ENCODE measurements around the gene NKIRAS2. TPM values are rescaled to one million over a fixed set of nuclear protein-coding genes. Genes with fewer than 3 reads are reported as not detected.

NKIRAS2 gene
- polyA plus RNA-seq, 1 of the 3 experiments (the other 2 are of a cell fraction) = 91.8 TPM

- no peaks in the 10 kb centered on the region for H4K20me1 ChIP-seq (ENCODE audit: insufficient read depth)
- no peak overlapping the region for H3K27ac ChIP-seq (ENCODE audit: low read depth in 2 of 2, low read length in 1 of 2)
- POLR2A ChIA-PET = no interaction called here
- H3F3A ChIP-seq (replicated peaks; ENCODE audit: insufficient read depth) = no peaks in the 10 kb centered on the region
- H3K9ac ChIP-seq = no peak overlapping the region
- CTCF ChIA-PET = no interaction called here
- no peaks in the 10 kb centered on the region for H3K9me2 ChIP-seq
- H2AFZ ChIP-seq (ENCODE audit: low read depth) = no peak overlapping the region
- DNase-seq = no peak
- peaks cover 0 to 8% of the 10 kb centered on the region in 2 experiments; a peak in 1 of 4 replicates for H3K4me1 ChIP-seq (ENCODE audit: control insufficient read depth in 1 of 2, insufficient read depth in 2 of 2, low read depth in 1 of 2, low read length in 1 of 2)
- no peaks in the 10 kb centered on the region for H3K27me3 ChIP-seq (ENCODE audit: insufficient read depth)
- H3K36me3 ChIP-seq (replicated peaks in 1 of 2; ENCODE audit: control insufficient read depth in 1 of 2, insufficient read depth in 2 of 2, low read length in 1 of 2) = no peaks in the 10 kb centered on the region
- no peak for TF ChIP-seq FOXJ3 (CRISPR knock-in tag; IDR thresholded peaks at IDR 0.05)
- no peak for TF ChIP-seq USF1 (IDR thresholded peaks at IDR 0.05; ENCODE audit: borderline replicate concordance, low read depth)
- TF ChIP-seq RFX5 (IDR thresholded peaks at IDR 0.05; ENCODE audit: low read length) = no peak
- no peak for TF ChIP-seq RAD21 (IDR thresholded peaks at IDR 0.05; ENCODE audit: low read length)
- no peak for TF ChIP-seq ELF1 (IDR thresholded peaks at IDR 0.05)
- TF ChIP-seq CTCF (IDR thresholded peaks at IDR 0.05) = no peak
- TF ChIP-seq FOSL2 (IDR thresholded peaks at IDR 0.05; ENCODE audit: borderline replicate concordance, low read depth) = no peak
- no peak for TF ChIP-seq SIN3A (IDR thresholded peaks at IDR 0.05; ENCODE audit: borderline replicate concordance, low read depth, low read length)
- TF ChIP-seq MEF2A (IDR thresholded peaks at IDR 0.05; ENCODE audit: borderline replicate concordance, low read depth) = no peak
- TF ChIP-seq NRF1 (IDR thresholded peaks at IDR 0.05; ENCODE audit: low read depth, low read length) = no peak
- no peak for TF ChIP-seq NFIC (IDR thresholded peaks at IDR 0.05; ENCODE audit: borderline replicate concordance)
- no peak for TF ChIP-seq RCOR1 (IDR thresholded peaks at IDR 0.05; ENCODE audit: low read length)
- no peak for TF ChIP-seq RXRA (IDR thresholded peaks at IDR 0.05; ENCODE audit: borderline replicate concordance, low read depth)
- no peaks in the 10 kb centered on the region for H3K9me3 ChIP-seq
- no peak overlapping the region for H3K4me2 ChIP-seq
- 90% methylated on average over 12 of the region's 12 CpGs for WGBS (ENCODE audit: low lambda C conversion rate)
- no peaks in the 10 kb centered on the region for H3K79me2 ChIP-seq (ENCODE audit: insufficient read depth)
- H3K4me3 ChIP-seq (ENCODE audit: low read depth in 2 of 2, low read length in 1 of 2) = no peak overlapping the region
These were observed 27.5 kb downstream of the NKIRAS2 start for GRCh38 chr17:42047343-42047742.

GRCh38 chr17:42049834-42050392 is 30.0 kb downstream of the NKIRAS2 start:
- peak overlapping the region; percentile 87 for H3K4me2 ChIP-seq
- H3K79me2 ChIP-seq (ENCODE audit: insufficient read depth) = no peaks in the 10 kb centered on the region
- WGBS (ENCODE audit: low lambda C conversion rate) = 5% methylated on average over 2 of the region's 7 CpGs
- peak overlapping the region; percentile 39; the same call in 1 of the 2 replicates for H3K9ac ChIP-seq
- peak overlapping the region; percentile 89 for H2AFZ ChIP-seq (ENCODE audit: low read depth)
- no peaks in the 10 kb centered on the region for H4K20me1 ChIP-seq (ENCODE audit: insufficient read depth)
- no peaks in the 10 kb centered on the region for H3F3A ChIP-seq (replicated peaks; ENCODE audit: insufficient read depth)
- H3K4me3 ChIP-seq (ENCODE audit: low read depth in 2 of 2, low read length in 1 of 2) = peak overlapping the region; percentile 57 to 60
- H3K36me3 ChIP-seq (replicated peaks in 1 of 2; ENCODE audit: control insufficient read depth in 1 of 2, insufficient read depth in 2 of 2, low read length in 1 of 2) = no peaks in the 10 kb centered on the region
- H3K9me2 ChIP-seq = no peaks in the 10 kb centered on the region
- POLR2A ChIA-PET = no interaction called here
- TF ChIP-seq GABPA (IDR thresholded peaks at IDR 0.05; ENCODE audit: low read depth) (no peak), NRF1 (IDR thresholded peaks at IDR 0.05; ENCODE audit: low read depth, low read length) (no peak), TAF1 (IDR thresholded peaks at IDR 0.05; ENCODE audit: borderline replicate concordance, low read depth, low read length) (no peak)
- no peaks in the 10 kb centered on the region for H3K9me3 ChIP-seq
- H3K27ac ChIP-seq (ENCODE audit: low read depth in 2 of 2, low read length in 1 of 2) = no peak overlapping the region
- CTCF ChIA-PET = interaction anchor here (0.7 to 3.7 kb wide), 10 partner anchors 10 to 322 kb away, joined by 3 to 15 read pairs (median 4); no protein-coding TSS in a partner anchor
- H3K4me1 ChIP-seq (ENCODE audit: control insufficient read depth in 1 of 2, insufficient read depth in 2 of 2, low read depth in 1 of 2, low read length in 1 of 2) = peaks cover 0 to 8% of the 10 kb centered on the region in 2 experiments; a peak in 1 of 4 replicates
- no peak for DNase-seq
- peaks cover 15% of the 10 kb centered on the region for H3K27me3 ChIP-seq (ENCODE audit: insufficient read depth)

Data from SK-N-SH (cell line).